Right forelimb (tissue), 1 donor: ENCODE results near the gene PLAAT4.

ENCODE experiments used
- DNase-seq: peaks from one replicate; pipeline ENCODE4 v3.0.0-alpha.2; 2018

Gene PLAAT4, protein sequence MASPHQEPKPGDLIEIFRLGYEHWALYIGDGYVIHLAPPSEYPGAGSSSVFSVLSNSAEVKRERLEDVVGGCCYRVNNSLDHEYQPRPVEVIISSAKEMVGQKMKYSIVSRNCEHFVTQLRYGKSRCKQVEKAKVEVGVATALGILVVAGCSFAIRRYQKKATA

DNA sequence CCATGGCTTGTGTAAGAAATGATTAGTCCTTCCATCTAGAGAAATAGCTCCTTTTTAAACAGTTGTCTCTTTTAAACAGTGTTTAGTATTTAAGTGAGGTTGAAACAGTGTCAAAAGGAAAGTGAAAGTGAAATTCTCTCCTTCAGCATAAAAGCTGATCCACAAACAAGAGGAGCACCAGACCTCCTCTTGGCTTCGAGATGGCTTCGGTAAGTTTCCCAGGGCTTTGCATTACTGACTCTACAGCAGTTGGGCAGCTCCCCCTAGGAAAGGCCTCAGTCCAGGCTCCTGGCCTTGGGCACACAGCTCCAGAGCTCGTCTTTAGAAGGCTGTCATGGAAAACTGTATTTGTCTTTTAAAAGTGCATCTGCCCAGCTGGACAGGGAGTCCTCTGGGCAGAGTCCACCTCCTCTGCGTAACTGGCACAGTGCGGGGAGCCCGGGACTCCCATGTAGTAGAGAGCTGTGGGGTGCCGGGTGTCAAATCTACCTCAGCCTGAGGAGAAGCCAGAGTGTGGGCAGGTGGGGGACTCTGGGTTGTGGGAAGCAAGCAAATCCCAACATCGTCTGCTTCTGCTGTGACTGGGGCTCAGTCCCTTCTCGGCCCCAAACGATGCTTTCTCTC is at the start of gene PLAAT4:
TSS of gene PLAAT4 (plus strand) at position 140 of the 624 bp plus-strand sequence. CDS start at position 201, 61 bp downstream.
- DNase-seq: peak; percentile 65

DNA sequence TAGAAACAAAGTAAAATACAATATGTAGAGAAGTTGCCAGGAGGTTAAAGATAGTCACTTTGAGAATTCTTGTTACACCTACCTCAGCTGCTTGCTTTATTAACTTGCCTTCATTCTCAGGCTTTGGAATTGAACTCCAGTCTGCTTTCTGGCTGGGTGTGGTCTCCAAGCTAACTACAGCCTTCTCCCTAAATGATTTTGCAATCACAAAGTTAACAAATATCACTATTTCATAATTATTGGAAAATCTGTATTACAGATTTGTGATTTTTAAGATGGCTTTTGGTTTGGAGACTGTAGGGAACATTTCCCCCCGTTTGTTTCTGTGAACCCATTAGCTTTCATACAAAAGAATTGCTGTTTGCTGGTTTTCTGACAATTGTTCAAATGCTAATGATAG is 47.8 kb upstream of the PLAAT4 start:
- DNase-seq: no peak

DNA sequence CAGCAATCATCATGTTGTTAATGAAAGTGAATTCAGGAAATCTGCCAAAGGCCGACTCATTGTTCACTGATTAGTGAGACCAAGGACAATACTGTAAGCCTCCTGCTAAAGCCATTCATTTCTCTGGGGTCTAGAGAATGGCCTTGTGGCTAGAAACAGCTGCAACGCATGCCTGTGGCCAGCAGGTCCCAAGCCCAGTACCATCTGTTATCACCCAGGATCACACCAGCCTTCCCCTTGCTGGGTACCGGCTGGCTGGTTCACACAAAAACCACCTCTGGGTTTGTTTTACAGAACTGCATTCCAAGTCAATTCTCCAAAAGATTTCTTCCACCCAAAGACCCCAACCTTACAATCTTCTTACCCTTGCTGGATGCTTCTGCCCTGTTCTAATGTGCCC is 46.7 kb upstream of the PLAAT4 start:
- DNase-seq: no peak

DNA sequence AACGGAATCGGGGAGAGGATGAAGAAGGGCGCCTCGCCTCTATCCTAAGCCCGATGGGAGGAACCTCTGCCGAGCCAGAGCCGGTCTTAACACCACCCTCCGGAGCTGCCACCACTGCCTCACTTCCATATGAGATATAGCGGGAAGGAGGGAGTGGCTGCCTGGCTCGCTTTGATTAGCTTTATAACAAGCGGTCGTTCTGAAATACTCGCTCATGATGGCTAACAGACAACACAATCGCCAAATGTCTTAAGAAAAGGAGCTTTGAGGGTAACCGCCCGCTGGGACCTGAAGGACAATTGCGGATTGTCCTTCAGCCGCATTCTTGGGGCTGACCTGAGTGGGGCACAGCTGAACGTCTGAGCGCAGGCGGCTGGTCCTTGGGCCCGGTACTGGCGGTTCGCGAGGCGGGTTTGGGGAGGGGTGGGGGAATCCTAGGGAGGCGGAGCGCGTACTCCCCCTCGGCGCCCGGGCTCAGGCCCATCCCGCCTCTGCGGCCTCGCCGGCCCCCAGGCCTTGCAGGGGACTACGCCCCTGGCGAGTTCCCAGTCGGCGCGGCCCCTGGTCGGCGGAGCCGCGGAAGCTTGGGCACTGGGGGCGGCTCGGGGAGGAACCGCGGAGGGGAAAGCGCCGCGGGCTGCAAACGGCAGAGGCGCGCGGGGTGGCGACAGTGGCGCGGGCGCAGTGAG is 45.9 kb upstream of the PLAAT4 start, which contains the start of gene PLAAT5:
TSS of gene PLAAT5 (minus strand) at position 617 of the 689 bp plus-strand sequence. CDS start at position 484, 133 bp downstream.
- DNase-seq: peak; percentile 73

DNA sequence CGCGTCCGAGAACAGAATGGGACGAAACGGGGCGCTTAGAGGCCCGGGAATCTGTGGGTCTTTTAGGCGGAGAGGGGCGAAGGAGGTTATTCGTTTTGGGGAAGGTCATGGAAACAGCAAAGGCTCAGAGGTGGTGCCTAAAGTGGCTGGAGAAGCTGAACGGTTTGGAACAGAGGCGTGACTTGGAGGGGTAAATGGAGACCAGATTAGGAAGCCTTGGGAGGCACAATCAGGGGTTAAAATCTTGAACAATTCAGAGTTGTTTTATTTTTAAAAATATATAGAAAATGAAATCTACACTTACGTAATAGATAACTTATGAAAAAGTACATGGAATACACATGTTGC is 45.4 kb upstream of the PLAAT4 start:
- DNase-seq: no peak

DNA sequence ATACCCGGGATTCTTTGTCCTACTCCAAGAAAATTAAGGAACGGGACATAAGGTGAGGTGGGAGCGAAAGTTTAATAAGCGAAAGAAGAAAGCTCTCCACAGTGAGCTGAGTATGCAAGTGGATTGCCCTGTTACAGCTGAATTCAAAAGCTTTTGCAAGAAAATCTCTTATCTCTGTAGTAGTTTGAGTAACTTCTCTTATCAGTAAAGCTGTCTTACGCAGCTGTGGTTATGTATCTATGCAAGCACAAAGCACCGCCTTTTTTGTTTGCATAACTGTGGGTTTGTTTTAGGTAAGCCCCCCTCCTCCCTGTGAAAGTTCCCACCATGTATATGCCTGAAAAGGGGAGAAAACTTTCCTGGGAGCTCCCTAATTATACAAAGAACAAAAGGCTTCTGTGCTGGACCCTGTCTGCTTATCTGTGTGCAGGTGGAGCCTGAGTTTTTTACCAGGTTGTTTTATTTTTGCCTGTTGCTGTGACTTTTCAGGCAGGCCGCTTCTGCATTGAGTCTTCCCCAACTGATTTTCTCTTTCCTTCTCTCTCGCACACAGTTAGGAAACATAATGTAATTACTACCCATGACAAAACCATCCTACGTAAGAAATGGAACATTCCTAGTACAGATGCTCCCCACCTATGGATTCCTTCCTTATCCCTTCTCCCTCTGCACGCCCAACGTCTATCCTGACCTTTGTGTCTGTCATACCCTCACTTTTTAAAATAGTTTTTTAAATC is 44.8 kb upstream of the PLAAT4 start:
- DNase-seq: no peak

DNA sequence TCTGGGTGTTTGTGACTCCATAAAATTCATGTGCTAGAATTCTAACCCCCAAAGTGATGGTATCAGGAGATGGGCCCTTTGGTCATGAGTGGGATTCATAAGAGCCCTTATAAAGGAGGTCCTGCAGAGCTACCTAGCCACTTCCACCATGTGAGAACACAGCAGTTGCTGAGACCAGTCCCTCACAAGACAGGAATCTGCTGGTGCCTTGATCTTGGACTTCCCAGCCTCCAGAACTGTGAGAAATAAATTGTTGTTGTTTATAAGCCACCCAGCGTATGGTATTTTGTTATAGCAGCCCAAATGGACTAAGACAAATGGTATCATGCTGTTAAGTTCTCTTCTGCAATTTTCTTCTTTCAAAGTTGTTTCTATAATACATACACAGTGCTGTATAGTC is 44.2 kb upstream of the PLAAT4 start:
- no peak for DNase-seq

DNA sequence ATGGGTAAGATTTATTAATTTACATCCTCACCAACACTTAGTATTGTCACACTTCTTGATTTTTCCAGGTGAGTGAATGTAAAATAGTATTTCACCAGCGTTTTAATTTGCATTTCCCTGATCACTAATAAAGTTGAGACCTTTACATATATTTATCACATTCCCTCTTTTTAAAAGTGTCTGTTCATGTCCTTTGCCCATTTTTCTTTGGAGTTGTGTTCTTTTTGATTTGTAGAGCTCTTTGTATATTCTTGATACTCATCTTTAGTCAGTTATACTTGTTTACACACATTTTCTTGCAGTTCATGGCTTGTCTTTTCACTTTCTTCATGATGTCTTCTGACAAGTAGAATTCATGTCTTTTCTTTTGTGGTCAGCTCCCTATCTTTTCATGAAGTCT is 43.5 kb upstream of the PLAAT4 start:
- no peak for DNase-seq

DNA sequence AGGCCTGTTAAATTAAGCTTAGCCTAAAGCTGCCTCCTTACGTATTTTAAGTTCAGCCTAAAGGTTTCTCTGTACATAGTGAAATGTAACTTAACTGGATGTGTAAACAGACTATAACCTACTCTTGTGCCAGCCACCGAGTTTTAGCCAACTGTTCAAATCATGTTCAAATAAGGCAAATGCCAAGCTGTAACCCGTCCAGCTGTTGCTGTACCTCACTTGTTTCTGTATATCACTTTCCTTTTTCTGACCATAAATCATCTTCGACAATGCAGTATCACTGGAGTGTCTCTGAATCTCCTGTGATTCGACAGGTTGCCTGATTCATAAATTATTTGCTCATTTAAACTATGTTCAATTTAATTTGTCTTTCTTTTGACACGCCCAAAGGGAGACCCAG is 41.6 kb upstream of the PLAAT4 start:
- DNase-seq: no peak

DNA sequence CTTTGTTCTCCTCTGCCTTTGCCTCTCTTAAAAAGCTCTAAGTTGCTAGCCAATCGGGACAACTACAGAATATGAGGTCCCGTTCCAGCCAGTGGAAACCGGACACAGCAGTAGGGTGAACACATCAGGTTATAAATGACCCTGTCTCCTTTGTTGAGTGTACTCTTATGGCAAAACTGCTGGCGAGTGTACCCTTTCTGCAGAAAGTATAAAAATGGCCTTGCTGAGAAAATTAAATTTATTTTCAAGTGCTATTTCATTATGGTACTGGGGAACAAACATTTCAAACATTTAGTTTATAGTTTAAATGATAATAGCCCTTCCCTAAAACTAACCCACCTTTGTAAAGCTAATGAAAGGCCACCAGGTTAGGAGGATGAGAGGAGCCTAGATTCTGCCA is 36.7 kb upstream of the PLAAT4 start:
- DNase-seq: no peak

DNA sequence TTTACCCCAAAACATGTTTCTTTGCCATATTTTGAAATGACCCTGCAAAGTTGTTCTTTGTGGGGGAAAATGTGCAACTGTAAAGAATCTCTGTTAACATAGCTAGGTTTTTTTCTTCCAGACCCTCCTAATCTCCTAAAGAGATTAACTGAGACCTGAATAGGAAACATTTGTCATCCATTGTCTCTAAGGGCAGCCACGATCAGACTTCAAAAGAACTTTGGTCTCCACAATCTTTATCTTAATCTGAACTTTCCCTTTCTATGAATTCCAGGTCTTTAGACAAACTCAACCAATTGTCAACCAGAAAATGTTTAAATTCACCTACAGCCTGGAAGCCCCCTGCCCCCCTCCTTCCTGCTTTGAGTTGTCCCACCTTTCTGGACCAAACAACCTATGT is 35.4 kb upstream of the PLAAT4 start:
- no peak for DNase-seq

DNA sequence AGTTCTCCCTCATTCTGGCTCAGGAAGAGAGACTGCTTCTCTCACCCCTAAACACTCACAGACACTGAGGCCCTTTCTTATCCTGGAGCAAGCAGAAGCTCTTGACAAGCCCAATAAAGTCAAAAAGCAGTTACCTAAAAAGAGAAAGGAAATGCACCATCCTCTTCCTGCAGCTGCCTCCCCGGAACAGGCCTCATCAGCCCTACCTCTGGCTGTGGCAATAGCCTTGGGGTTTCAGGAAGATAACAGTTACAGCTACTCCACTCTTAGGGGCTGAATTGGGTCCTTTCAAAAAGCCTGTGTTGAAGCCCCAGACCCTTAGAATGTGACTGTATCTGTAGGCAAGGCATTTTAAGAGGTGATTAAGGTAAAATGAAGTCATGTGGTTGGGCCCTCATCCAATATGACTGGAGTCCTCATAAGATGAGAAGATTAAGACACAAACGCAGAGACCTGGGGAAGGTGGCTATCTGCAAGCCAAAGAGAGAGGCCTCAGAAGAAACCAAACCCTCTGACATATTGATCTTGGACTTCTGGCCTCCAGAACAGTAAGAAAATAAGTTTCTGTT is 34.3 kb upstream of the PLAAT4 start:
- no peak for DNase-seq

DNA sequence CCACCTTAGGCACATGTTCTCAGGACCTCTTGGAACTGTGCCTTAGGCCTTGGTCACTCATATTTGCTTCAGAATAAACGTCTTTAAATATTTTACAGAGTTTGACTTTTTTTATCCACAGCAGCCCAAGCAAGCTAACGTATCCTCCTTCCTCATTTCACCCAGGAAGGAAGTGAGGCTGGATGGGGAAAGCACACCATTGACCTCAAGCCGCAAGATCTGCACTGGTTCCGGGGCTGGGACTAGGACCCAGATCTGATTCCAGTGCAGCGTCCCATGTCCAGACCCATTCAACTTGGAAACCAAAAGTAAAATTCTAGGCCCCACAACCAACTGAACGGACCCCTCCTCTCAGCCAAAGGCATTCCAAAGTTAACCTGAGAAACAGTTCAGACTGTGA is 33.1 kb upstream of the PLAAT4 start:
- no peak for DNase-seq

DNA sequence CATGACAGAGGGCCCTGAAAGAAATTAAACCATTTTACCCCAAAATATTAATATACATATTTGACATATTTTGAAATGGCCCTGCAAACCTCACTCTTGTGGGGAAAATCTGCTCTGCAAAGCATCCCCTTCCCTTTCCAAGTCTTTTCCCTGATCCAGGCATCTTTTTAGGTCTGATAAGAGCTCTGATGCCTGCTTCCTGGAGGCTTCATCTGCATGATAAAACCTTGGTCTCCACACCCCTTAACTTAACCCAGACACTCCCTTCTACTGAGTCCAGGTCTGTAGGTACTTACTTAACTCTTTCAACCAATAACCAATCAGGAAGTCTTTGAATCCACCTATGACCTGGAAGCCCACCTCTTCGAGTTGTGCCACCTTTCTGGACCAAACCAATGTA is 32.6 kb upstream of the PLAAT4 start:
- no peak for DNase-seq

DNA sequence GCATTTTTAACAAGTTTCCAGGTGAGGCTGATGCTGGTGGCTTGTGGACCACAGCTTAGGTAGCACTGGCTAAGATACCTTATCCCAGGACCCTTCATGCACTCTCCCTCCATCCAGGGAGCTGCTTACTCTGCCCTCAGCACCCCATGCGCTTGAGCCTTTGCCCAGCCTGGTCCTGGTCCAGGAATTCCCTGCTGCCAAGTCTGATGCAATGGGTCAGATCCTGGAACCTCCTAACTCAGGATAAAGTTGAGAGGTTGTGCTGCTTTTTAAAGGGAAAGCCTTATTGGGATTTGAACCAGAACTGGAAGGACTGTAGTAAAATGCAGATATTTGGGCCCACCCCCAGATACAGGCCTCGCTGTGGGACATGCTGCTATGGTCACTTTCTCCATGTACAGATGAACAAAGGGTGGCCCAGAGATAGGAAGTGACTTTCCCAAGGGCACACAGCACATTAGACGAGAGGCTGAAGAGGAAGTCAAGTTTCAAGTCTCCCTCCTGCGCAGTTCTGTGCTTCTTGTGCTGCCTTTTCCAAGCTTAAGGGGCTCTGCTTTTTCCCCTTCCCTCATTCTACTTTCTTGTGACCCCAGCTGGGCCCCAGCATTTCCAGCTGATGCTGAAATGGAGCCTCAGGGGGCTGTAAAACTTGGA is 31.5 kb upstream of the PLAAT4 start:
- no peak for DNase-seq

DNA sequence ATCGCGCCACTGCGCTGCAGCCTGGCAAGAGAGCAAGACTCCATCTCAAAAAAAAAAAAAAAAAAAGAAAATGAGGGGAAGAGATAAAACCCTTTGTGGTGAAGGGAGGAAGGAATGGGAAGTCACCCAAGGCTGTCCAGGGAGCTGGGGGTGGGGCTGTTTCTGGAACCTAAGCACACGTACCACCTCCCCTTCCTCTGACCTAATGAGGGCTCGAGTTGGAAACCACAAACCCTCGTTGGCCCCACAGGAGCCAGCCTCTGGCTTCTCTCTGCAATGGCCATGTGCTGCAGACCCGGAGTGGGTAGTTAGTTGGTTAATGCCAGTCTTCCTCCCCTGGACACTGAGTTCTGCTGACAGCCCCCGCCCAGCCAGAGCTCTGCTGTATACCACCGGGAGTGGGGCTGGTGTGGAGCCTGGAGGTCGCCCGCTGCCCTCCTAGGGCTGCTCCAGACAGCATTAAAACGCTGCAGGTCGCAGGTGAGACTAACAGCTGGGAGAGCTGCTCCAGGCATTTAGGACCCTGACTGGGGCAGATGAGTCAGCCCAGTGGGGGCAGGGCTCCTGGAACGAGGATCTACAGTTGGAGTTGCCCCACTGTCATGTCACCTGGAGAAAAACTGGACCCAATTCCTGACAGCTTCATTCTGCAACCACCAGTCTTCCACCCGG is 30.6 kb upstream of the PLAAT4 start, which contains the start of gene LGALS12:
TSS of gene LGALS12 (plus strand) at position 228 of the 672 bp plus-strand sequence. CDS start at position 603, 375 bp downstream.
- no peak for DNase-seq

DNA sequence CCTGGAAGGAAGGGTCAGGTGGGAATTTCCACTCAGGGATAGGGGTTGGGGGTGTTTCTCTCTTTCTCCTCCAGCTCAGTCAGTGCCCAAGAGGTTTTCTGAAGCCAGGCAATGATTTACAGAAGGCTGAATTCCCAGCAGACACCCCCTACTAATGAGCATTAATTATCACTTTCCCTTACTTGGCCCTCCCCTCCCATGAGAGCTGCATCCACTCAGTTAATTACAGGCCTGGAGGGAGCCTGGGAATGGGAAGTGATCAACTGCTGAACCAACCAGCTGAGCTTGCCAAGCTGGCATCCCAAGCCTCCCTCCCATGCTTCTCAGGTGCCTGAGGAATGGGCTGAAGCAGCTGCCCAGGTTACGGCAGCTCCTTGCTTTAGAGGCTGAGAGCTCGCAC is 29.7 kb upstream of the PLAAT4 start:
- no peak for DNase-seq

DNA sequence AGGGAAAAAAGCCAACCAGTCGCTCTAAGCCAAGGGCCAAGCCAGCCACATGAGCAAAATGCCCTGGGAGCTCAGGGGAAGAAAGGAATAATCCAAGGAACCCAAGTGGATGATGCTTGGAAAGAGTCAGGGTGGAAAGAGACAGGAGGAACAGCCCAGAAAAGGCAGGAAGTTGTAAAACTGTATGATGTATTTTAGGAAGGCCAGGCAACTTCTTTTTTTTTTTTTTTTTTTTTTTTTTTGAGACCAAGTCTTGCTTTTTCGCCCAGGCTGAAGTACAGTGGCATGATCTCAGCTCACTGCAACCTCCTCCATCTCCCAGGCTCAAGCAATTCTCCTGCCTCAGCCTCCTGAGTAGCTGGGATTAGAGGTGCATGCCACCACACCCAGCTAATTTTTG is 29.1 kb upstream of the PLAAT4 start:
- no peak for DNase-seq

DNA sequence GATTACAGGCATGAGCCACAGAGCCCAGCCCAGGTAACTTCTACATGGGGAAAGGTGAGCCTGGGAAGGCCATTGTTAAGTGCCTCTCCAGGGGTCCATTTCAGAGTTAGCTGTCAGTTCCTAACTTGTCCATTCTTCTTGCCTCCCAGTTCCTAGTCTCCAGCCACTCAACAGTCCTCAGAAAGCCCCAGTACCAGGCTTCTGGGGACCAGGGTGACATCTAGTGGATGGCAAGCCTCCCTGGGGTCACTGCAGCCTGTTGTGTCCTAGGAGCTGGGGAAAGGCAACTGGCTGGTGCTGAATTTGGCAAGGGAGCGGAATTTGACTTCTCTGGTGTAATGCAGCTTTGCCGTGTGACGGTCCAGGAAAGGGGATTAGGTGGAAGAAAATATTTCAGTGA is 28.6 kb upstream of the PLAAT4 start:
- DNase-seq: no peak

DNA sequence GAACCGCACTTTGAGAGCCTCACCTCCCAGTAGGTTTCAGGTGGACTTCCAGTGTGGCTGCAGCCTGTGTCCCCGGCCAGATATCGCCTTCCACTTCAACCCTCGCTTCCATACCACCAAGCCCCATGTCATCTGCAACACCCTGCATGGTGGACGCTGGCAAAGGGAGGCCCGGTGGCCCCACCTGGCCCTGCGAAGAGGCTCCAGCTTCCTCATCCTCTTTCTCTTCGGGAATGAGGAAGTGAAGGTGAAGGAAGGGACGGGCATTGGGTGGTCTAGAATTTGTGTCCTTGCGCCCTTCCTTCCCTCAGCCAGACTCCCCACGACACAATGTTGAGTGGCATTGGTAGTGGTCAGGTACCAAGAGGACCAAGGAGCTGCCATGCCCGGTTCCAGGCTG is 27.9 kb upstream of the PLAAT4 start:
- DNase-seq: no peak

DNA sequence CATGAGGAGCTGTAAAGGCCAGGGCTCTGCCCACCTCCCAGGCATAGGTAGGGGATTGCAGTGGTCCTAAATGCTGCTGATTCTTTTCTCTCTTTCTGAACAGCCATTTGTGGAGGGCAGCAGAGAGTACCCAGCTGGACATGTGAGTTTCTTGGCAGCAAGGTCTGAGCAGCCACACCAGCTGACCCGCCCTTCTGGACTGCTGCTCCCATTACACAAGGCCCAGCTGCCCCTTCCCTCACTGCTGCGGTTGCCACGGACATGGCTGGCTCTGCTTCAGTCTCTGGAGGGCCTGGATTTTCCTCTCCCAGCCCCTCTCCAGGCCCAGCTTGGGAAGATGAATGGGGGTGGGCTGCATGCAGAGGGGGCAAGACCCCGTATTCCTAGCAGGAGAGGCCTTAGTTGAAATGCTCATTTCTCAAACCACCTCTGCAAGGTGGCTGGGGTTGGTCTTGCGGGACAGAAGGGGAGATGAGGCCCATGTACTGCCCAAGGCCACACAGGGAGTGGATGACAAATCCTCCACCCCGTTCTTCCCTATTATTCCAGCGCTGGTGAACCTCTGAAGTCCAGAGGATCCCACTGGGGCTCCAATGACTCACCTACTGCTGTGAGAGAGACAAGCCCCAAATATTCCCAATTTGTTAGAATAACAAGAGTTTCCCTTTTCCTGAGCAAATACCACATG is 26.1 kb upstream of the PLAAT4 start:
- no peak for DNase-seq
